ENCODE results near the gene MEAK7. TPM values are rescaled to one million over a fixed set of nuclear protein-coding genes. Genes with fewer than 3 reads are reported as not detected.

Gene MEAK7
- total RNA-seq, 1 experiment from 2014 or later = 29.5 TPM

GRCh38 chr16:84541999-84542817, 37.7 kb upstream of the MEAK7 start:
- no peaks in the 10 kb centered on the region for H3K9me3 Mint-ChIP-seq (ENCODE audit: low read depth, unreplicated experiment)
- CTCF ChIA-PET = interaction anchor here (0.6 to 1.1 kb wide), 3 partner anchors 10 to 1564 kb away, joined by 3 read pairs; no protein-coding TSS in a partner anchor
- H3K27ac Mint-ChIP-seq (ENCODE audit: unreplicated experiment) = no peak overlapping the region
- BruUV-seq (replicated peaks) = no TSS peak
- no peak overlapping the region for H3K4me3 Mint-ChIP-seq (ENCODE audit: low read depth, unreplicated experiment)
- no peaks in the 10 kb centered on the region for H3K36me3 Mint-ChIP-seq (ENCODE audit: insufficient read depth, unreplicated experiment)
- no peaks in the 10 kb centered on the region for H3K4me1 Mint-ChIP-seq (ENCODE audit: low read depth, unreplicated experiment)
- intact Hi-C loops (cut with micrococcal nuclease; ENCODE audit: unreplicated experiment) = no loop called here
- H3K27me3 Mint-ChIP-seq (ENCODE audit: unreplicated experiment) = no peaks in the 10 kb centered on the region
- no peak for TF ChIP-seq CTCF (IDR thresholded peaks at IDR 0.05; ENCODE audit: unreplicated experiment)
- DNase-seq = no peak

DNA sequence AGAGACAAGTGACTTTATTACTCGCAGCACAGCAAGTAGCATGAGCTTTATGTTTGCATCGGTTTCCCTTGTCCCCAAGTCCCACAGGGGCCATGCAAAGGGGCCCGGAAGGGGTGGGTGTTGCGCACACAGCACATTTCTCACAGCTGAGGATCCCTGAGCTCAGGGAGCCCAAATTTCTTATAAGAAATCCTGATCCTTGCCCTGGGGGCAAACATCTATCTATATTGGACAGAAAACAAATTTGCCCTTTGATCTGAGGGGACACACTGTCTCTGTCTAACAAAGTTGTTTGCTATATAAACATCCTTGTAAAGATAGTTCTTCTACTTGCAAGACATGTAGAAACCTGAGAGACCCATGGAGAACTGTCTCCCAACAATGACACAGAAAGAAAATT, 35.7 kb upstream of the MEAK7 start:
- no peaks in the 10 kb centered on the region for H3K9me3 Mint-ChIP-seq (ENCODE audit: low read depth, unreplicated experiment)
- TF ChIP-seq CTCF (IDR thresholded peaks at IDR 0.05; ENCODE audit: unreplicated experiment) = no peak
- CTCF ChIA-PET = no interaction called here
- BruUV-seq (replicated peaks) = no TSS peak
- intact Hi-C loops (cut with micrococcal nuclease; ENCODE audit: unreplicated experiment) = no loop called here
- DNase-seq = no peak
- H3K27ac Mint-ChIP-seq (ENCODE audit: unreplicated experiment) = no peak overlapping the region
- H3K4me1 Mint-ChIP-seq (ENCODE audit: low read depth, unreplicated experiment) = no peaks in the 10 kb centered on the region
- no peaks in the 10 kb centered on the region for H3K36me3 Mint-ChIP-seq (ENCODE audit: insufficient read depth, unreplicated experiment)
- peaks cover 10% of the 10 kb centered on the region for H3K27me3 Mint-ChIP-seq (ENCODE audit: unreplicated experiment)
- H3K4me3 Mint-ChIP-seq (ENCODE audit: low read depth, unreplicated experiment) = no peak overlapping the region

- Mint-ChIP-seq H3K4me1 (ENCODE audit: low read depth, unreplicated experiment) (no peaks in the 10 kb centered on the region), H3K9me3 (ENCODE audit: low read depth, unreplicated experiment) (no peaks in the 10 kb centered on the region), H3K4me3 (ENCODE audit: low read depth, unreplicated experiment) (no peak overlapping the region), H3K36me3 (ENCODE audit: insufficient read depth, unreplicated experiment) (no peaks in the 10 kb centered on the region), H3K27me3 (ENCODE audit: unreplicated experiment) (peaks cover 13% of the 10 kb centered on the region), H3K27ac (ENCODE audit: unreplicated experiment) (no peak overlapping the region)
- no peak for DNase-seq
- CTCF ChIA-PET = no interaction called here
- TF ChIP-seq CTCF (IDR thresholded peaks at IDR 0.05; ENCODE audit: unreplicated experiment) = no peak
- intact Hi-C loops (cut with micrococcal nuclease; ENCODE audit: unreplicated experiment) = no loop called here
- BruUV-seq (replicated peaks) = no TSS peak
Measured at GRCh38 chr16:84538222-84538840, 33.9 kb upstream of the MEAK7 start.

GRCh38 chr16:84537491-84538151, 33.2 kb upstream of the MEAK7 start:
- no peak for DNase-seq
- H3K4me3 Mint-ChIP-seq (ENCODE audit: low read depth, unreplicated experiment) = no peak overlapping the region
- peaks cover 14% of the 10 kb centered on the region for H3K27me3 Mint-ChIP-seq (ENCODE audit: unreplicated experiment)
- BruUV-seq (replicated peaks) = no TSS peak
- no peak for TF ChIP-seq CTCF (IDR thresholded peaks at IDR 0.05; ENCODE audit: unreplicated experiment)
- H3K27ac Mint-ChIP-seq (ENCODE audit: unreplicated experiment) = no peak overlapping the region
- no peaks in the 10 kb centered on the region for H3K9me3 Mint-ChIP-seq (ENCODE audit: low read depth, unreplicated experiment)
- intact Hi-C loops (cut with micrococcal nuclease; ENCODE audit: unreplicated experiment) = no loop called here
- H3K4me1 Mint-ChIP-seq (ENCODE audit: low read depth, unreplicated experiment) = peaks cover 2% of the 10 kb centered on the region
- CTCF ChIA-PET = no interaction called here
- no peaks in the 10 kb centered on the region for H3K36me3 Mint-ChIP-seq (ENCODE audit: insufficient read depth, unreplicated experiment)
